ENCODE data around the gene RHBDL3. TPM values are rescaled to one million over a fixed set of nuclear protein-coding genes. Genes with fewer than 3 reads are reported as not detected.
"Not testable (repeated sequence)": the region's sequence is repeated elsewhere in the genome, so short reads cannot be mapped to it uniquely, and the experiment has no call there.

RHBDL3 gene
- total RNA-seq, 4 donors from 2014 or later = not detected

DNA sequence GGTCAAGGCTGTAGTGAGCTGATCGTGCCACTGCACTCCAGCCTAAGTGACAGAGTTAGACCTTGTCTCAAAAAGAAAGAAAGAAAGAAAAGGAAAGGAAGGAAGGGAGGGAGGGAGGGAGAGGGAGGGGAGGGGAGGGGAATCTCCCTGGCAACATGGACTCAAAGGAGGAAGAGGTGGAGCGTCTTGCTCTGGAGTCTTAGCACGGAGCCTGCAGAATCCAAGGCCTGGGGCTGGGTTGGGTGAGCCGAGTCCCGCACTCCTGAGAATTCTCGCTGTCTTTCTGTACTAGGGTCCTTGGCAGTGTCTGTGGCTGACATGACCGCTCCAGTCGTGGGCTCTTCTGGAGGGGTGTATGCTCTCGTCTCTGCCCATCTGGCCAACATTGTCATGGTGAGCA is 39.4 kb downstream of the RHBDL3 start:
- ATAC-seq (no peak), DNase-seq (no peak)
- Histone ChIP-seq H3K4me1 (no peaks in the 10 kb centered on the region), H3K27ac (no peak overlapping the region), H3K9me3 (no peaks in the 10 kb centered on the region), H3K4me3 (no peak overlapping the region), H3K27me3 (peaks cover 0 to 2% (median 0%) of the 10 kb centered on the region in 3 donors), H3K36me3 (no peaks in the 10 kb centered on the region)
- TF ChIP-seq CTCF (IDR thresholded peaks at IDR 0.05 in 4 of 5, conservative IDR thresholded peaks at IDR 0.05 in 1 of 5) (no peak), POLR2A (IDR thresholded peaks at IDR 0.05) (no peak)
- in situ Hi-C loops (cut with MboI; ENCODE audit: low sequenced_read_pairs in 4 of 4) (no loop called here), intact Hi-C loops (cut with DNase I; ENCODE audit: low total_unique reads) (no loop called here)

GRCh38 chr17:32307658-32308057 is 42.0 kb downstream of the RHBDL3 start:
- intact Hi-C loops (cut with DNase I; ENCODE audit: low total_unique reads) = no loop called here

GRCh38 chr17:32311028-32311536 is 45.5 kb downstream of the RHBDL3 start:
- ATAC-seq = no peak
- H3K36me3 ChIP-seq = no peaks in the 10 kb centered on the region
- no peak overlapping the region for H3K4me3 ChIP-seq
- DNase-seq = no peak
- intact Hi-C loops (cut with DNase I; ENCODE audit: low total_unique reads) (no loop called here), in situ Hi-C loops (cut with MboI; ENCODE audit: low sequenced_read_pairs in 4 of 4) (loop anchor here in 1 of 4 donors (10.0 kb wide), 1 partner anchor 56 kb away; no protein-coding TSS in a partner anchor)
- TF ChIP-seq CTCF (IDR thresholded peaks at IDR 0.05 in 4 of 5, conservative IDR thresholded peaks at IDR 0.05 in 1 of 5) (no peak), POLR2A (IDR thresholded peaks at IDR 0.05) (no peak)
- H3K27me3 ChIP-seq = peaks cover 0 to 3% (median 0%) of the 10 kb centered on the region in 3 donors
- no peaks in the 10 kb centered on the region for H3K4me1 ChIP-seq
- no peak overlapping the region for H3K27ac ChIP-seq
- no peaks in the 10 kb centered on the region for H3K9me3 ChIP-seq

More at GRCh38 chr17:32307658-32308057, 42.0 kb downstream of the RHBDL3 start:
- no peak for DNase-seq
- no peak overlapping the region for H3K4me3 ChIP-seq
- no peak overlapping the region for H3K27ac ChIP-seq
- no peak for ATAC-seq
- peaks cover 0 to 3% (median 0%) of the 10 kb centered on the region in 3 donors for H3K27me3 ChIP-seq
- in situ Hi-C loops (cut with MboI; ENCODE audit: low sequenced_read_pairs in 4 of 4) = no loop called here
- no peaks in the 10 kb centered on the region for H3K4me1 ChIP-seq
- TF ChIP-seq CTCF (IDR thresholded peaks at IDR 0.05 in 4 of 5, conservative IDR thresholded peaks at IDR 0.05 in 1 of 5) (no peak), POLR2A (IDR thresholded peaks at IDR 0.05) (no peak)
- no peaks in the 10 kb centered on the region for H3K36me3 ChIP-seq
- H3K9me3 ChIP-seq = no peaks in the 10 kb centered on the region

GRCh38 chr17:32314636-32315035 is 49.0 kb downstream of the RHBDL3 start:
- Histone ChIP-seq H3K36me3 (no peaks in the 10 kb centered on the region), H3K27ac (no peak overlapping the region), H3K4me1 (no peaks in the 10 kb centered on the region), H3K4me3 (no peak overlapping the region), H3K9me3 (no peaks in the 10 kb centered on the region), H3K27me3 (peaks cover 0 to 3% (median 0%) of the 10 kb centered on the region in 3 donors)
- no peak for ATAC-seq
- DNase-seq = no peak
- TF ChIP-seq POLR2A (IDR thresholded peaks at IDR 0.05) (no peak), CTCF (IDR thresholded peaks at IDR 0.05 in 4 of 5, conservative IDR thresholded peaks at IDR 0.05 in 1 of 5) (no peak)
- intact Hi-C loops (cut with DNase I; ENCODE audit: low total_unique reads) (no loop called here), in situ Hi-C loops (cut with MboI; ENCODE audit: low sequenced_read_pairs in 4 of 4) (loop anchor here in 3 of 4 donors (5.0 to 10.0 kb wide), 3 partner anchors 57 to 62 kb away; no protein-coding TSS in a partner anchor)

GRCh38 chr17:32315171-32315570 is 49.5 kb downstream of the RHBDL3 start:
- ATAC-seq (no peak), DNase-seq (no peak)
- Histone ChIP-seq H3K9me3 (no peaks in the 10 kb centered on the region), H3K27me3 (no peaks in the 10 kb centered on the region), H3K4me1 (no peaks in the 10 kb centered on the region), H3K27ac (no peak overlapping the region), H3K4me3 (no peak overlapping the region), H3K36me3 (no peaks in the 10 kb centered on the region)
- intact Hi-C loops (cut with DNase I; ENCODE audit: low total_unique reads) = no loop called here
- in situ Hi-C loops (cut with MboI; ENCODE audit: low sequenced_read_pairs in 4 of 4) = loop anchor here in 3 of 4 donors (5.0 to 10.0 kb wide), 3 partner anchors 58 to 63 kb away; no protein-coding TSS in a partner anchor
- TF ChIP-seq CTCF (IDR thresholded peaks at IDR 0.05 in 4 of 5, conservative IDR thresholded peaks at IDR 0.05 in 1 of 5) (no peak), POLR2A (IDR thresholded peaks at IDR 0.05) (no peak)

- DNase-seq; H3K4me3 ChIP-seq; intact Hi-C loops (cut with DNase I; ENCODE audit: low total_unique reads); H3K36me3 ChIP-seq; H3K4me1 ChIP-seq; H3K27ac ChIP-seq; H3K9me3 ChIP-seq; H3K27me3 ChIP-seq; ATAC-seq: not testable (repeated sequence)
- in situ Hi-C loops (cut with MboI; ENCODE audit: low sequenced_read_pairs in 4 of 4) = loop anchor here in 3 of 4 donors (5.0 to 10.0 kb wide), 3 partner anchors 59 to 64 kb away; no protein-coding TSS in a partner anchor
Observed at GRCh38 chr17:32316653-32317052, 51.0 kb downstream of the RHBDL3 start.
